Gastrocnemius medialis (tissue), 4 donors: ENCODE measurements around the gene GRID1. TPM values are rescaled to one million over a fixed set of nuclear protein-coding genes. Genes with fewer than 3 reads are reported as not detected.

Experiments used
- ATAC-seq, 2 donors: fragments of 150-250 bp; one replicate each; pipeline ENCODE4 v1.9.1; 2016
- DNase-seq, 2 donors: peaks; one replicate each; pipeline ENCODE4 v3.0.0-alpha.2; 2019
- H3K27ac ChIP-seq, 4 donors: fragments of 200-600 bp; sonication (generic); 1 replicate in 1 of 4; 2 replicates in 3 of 4; pipeline ENCODE4 v1.5.1; 2016 to 2018; ENCODE audit warnings: mild to moderate bottlenecking in 2 of 4, moderate library complexity in 1 of 4
- H3K27me3 ChIP-seq, 3 donors: fragments of 200-600 bp; sonication (generic) in 2 of 3; 1 replicate in 1 of 3; 2 replicates in 2 of 3; pipeline versions ENCODE4 v1.5.1 to v1.6.0; 2016 to 2019; ENCODE audit warnings: mild to moderate bottlenecking in 1 of 3, moderate library complexity in 1 of 3
- H3K36me3 ChIP-seq, 2 donors: fragments of 200-600 bp; sonication (generic) in 1 of 2; one replicate each; pipeline ENCODE4 v1.5.1; 2017 to 2018
- H3K4me1 ChIP-seq, 2 donors: fragments of 200-600 bp; sonication (generic) in 1 of 2; one replicate each; pipeline ENCODE4 v1.5.1; 2016 to 2017; ENCODE audit warnings: mild to moderate bottlenecking in 2 of 2
- H3K4me3 ChIP-seq, 4 donors: fragments of 200-600 bp; sonication (generic) in 3 of 4; 1 replicate in 1 of 4; 2 replicates in 3 of 4; pipeline ENCODE4 v1.5.1; 2016 to 2019; ENCODE audit warnings: mild to moderate bottlenecking in 2 of 4
- H3K9me3 ChIP-seq, 3 donors: fragments of 200-600 bp; sonication (generic) in 2 of 3; 1 replicate in 1 of 3; 2 replicates in 2 of 3; pipeline ENCODE4 v1.5.1; 2016 to 2019
- POLR2A ChIP-seq, 2 donors: fragments of 450-650 bp; IDR thresholded peaks; one replicate each; pipeline ENCODE4 v1.6.1; 2017; ENCODE audit warnings: antibody characterized with exemption in 2 of 2, mild to moderate bottlenecking in 2 of 2, moderate library complexity in 2 of 2
- in situ Hi-C, 4 donors: fragments of 200-750 bp; cut with MboI; loops; one replicate each; pipeline versions ENCODE4 v1.15.0 to v1.8.0; 2017; ENCODE audit warnings: low sequenced_read_pairs in 4 of 4
- intact Hi-C: fragments of 100-400 bp; cut with DNase I; formaldehyde crosslinking; loops from one replicate; pipeline ENCODE4 v1.15.1; 2023; ENCODE audit warnings: low total_unique reads
- total RNA-seq, 4 donors: library from RNA; depleted of rRNA; stranded (reverse); fragments of >200 nt; gene quantifications; one replicate each; pipeline versions ENCODE4 v1.1.0 to v1.2.3, GENCODE V29; 2016
- TF ChIP-seq, protein P1 (sequence below), 5 experiments: fragments of 450-650 bp in 3 of 5; fragments of 200-600 bp in 2 of 5; sonication (generic) in 2 of 5; IDR thresholded peaks in 4 of 5; conservative IDR thresholded peaks in 1 of 5; 1 replicate in 4 of 5; 2 replicates in 1 of 5; pipeline ENCODE4 v1.5.1; 2016 to 2019; ENCODE audit warnings: antibody characterized with exemption in 5 of 5, mild to moderate bottlenecking in 3 of 5, moderate library complexity in 3 of 5

The GRID1 gene
- total RNA-seq, 4 donors from 2014 or later, result 0.17 to 1.4 (median 0.79) TPM

- no peaks in the 10 kb centered on the region for H3K4me1 ChIP-seq
- intact Hi-C loops (no loop called here), in situ Hi-C loops (no loop called here)
- H3K27ac ChIP-seq, result no peak overlapping the region
- no peaks in the 10 kb centered on the region for H3K27me3 ChIP-seq
- ATAC-seq, result no peak
- H3K4me3 ChIP-seq, result no peak overlapping the region
- TF ChIP-seq, protein P1, sequence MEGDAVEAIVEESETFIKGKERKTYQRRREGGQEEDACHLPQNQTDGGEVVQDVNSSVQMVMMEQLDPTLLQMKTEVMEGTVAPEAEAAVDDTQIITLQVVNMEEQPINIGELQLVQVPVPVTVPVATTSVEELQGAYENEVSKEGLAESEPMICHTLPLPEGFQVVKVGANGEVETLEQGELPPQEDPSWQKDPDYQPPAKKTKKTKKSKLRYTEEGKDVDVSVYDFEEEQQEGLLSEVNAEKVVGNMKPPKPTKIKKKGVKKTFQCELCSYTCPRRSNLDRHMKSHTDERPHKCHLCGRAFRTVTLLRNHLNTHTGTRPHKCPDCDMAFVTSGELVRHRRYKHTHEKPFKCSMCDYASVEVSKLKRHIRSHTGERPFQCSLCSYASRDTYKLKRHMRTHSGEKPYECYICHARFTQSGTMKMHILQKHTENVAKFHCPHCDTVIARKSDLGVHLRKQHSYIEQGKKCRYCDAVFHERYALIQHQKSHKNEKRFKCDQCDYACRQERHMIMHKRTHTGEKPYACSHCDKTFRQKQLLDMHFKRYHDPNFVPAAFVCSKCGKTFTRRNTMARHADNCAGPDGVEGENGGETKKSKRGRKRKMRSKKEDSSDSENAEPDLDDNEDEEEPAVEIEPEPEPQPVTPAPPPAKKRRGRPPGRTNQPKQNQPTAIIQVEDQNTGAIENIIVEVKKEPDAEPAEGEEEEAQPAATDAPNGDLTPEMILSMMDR (IDR thresholded peaks at IDR 0.05 in 4 of 5, conservative IDR thresholded peaks at IDR 0.05 in 1 of 5), result no peak
- no peak for TF ChIP-seq POLR2A (IDR thresholded peaks at IDR 0.05)
- no peak for DNase-seq
- no peaks in the 10 kb centered on the region for H3K36me3 ChIP-seq
- no peaks in the 10 kb centered on the region for H3K9me3 ChIP-seq
Observed at GRCh38 chr10:85594239-85594638, 772.4 kb downstream of the GRID1 start.

DNA sequence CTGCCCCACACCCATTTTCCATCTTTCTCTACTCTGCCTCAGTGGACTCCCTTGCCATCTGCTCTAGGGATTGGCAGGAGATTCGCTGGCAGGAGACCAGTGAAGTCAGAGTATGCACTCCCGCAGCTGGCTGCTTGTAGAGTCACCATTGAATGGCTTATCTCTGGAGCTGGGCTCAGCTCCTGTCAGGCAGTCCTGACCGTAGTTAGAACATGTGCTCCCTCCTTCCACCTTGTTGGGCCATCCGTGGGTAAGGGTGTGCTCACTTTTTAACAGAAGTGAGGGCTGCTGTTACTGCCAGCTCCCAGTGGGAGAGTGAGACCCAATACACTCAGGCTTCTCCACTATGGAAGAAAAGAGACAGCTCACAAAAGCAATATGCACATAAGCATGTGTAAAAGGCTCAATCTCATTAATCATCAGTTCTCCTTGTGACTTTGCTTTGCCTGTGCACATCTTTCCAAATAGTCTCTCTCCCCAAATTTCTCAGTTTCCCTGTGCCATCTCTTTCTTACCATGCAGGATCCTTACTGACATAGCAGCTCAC is 773.3 kb downstream of the GRID1 start:
- Histone ChIP-seq H3K36me3 (no peaks in the 10 kb centered on the region), H3K27ac (no peak overlapping the region), H3K9me3 (no peaks in the 10 kb centered on the region), H3K4me1 (no peaks in the 10 kb centered on the region), H3K27me3 (no peaks in the 10 kb centered on the region), H3K4me3 (no peak overlapping the region)
- no peak for DNase-seq
- intact Hi-C loops (no loop called here), in situ Hi-C loops (no loop called here)
- TF ChIP-seq, protein P1 (IDR thresholded peaks at IDR 0.05 in 4 of 5, conservative IDR thresholded peaks at IDR 0.05 in 1 of 5), result no peak
- TF ChIP-seq POLR2A (IDR thresholded peaks at IDR 0.05), result no peak
- no peak for ATAC-seq

GRCh38 chr10:85581371-85581770 is 785.2 kb downstream of the GRID1 start:
- no peak overlapping the region for H3K27ac ChIP-seq
- no peak for ATAC-seq
- H3K9me3 ChIP-seq, result no peaks in the 10 kb centered on the region
- no peak for TF ChIP-seq POLR2A (IDR thresholded peaks at IDR 0.05)
- TF ChIP-seq, protein P1 (IDR thresholded peaks at IDR 0.05 in 4 of 5, conservative IDR thresholded peaks at IDR 0.05 in 1 of 5), result no peak
- H3K4me3 ChIP-seq, result no peak overlapping the region
- DNase-seq, result no peak
- no peaks in the 10 kb centered on the region for H3K36me3 ChIP-seq
- intact Hi-C loops (no loop called here), in situ Hi-C loops (no loop called here)
- H3K27me3 ChIP-seq, result no peaks in the 10 kb centered on the region
- no peaks in the 10 kb centered on the region for H3K4me1 ChIP-seq

- H3K4me3 ChIP-seq, result no peak overlapping the region
- no peak for DNase-seq
- H3K27ac ChIP-seq, result no peak overlapping the region
- TF ChIP-seq POLR2A (IDR thresholded peaks at IDR 0.05), result no peak
- TF ChIP-seq, protein P1 (IDR thresholded peaks at IDR 0.05 in 4 of 5, conservative IDR thresholded peaks at IDR 0.05 in 1 of 5), result no peak
- H3K4me1 ChIP-seq, result no peaks in the 10 kb centered on the region
- H3K27me3 ChIP-seq, result no peaks in the 10 kb centered on the region
- intact Hi-C loops, result no loop called here
- no peak for ATAC-seq
- in situ Hi-C loops, result no loop called here
- no peaks in the 10 kb centered on the region for H3K9me3 ChIP-seq
- H3K36me3 ChIP-seq, result no peaks in the 10 kb centered on the region
Observed at GRCh38 chr10:85580585-85580984, 786.0 kb downstream of the GRID1 start.

DNA sequence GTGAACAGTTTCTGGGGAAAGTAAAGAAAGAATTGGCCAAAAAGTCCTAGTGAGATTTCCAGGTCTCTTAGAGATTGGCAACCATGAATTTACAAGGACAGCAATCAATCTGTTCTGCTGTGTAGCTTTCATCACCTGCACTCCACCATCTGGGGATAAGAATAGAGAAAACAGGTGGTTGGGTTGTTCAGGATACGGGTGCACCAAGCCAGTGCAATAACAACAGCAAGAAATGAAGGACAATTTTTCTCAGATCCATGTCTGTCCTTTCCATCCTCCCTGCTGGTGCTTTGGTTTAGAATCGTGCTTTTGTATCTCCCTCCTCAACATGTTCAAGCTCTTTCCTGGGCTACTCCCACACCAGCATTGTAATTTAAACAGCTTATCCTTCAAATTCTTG is 787.7 kb downstream of the GRID1 start:
- H3K27ac ChIP-seq, result no peak overlapping the region
- intact Hi-C loops, result no loop called here
- ATAC-seq (no peak), DNase-seq (no peak)
- H3K9me3 ChIP-seq, result no peaks in the 10 kb centered on the region
- H3K4me3 ChIP-seq, result no peak overlapping the region
- no peaks in the 10 kb centered on the region for H3K4me1 ChIP-seq
- in situ Hi-C loops, result no loop called here
- no peaks in the 10 kb centered on the region for H3K36me3 ChIP-seq
- H3K27me3 ChIP-seq, result no peaks in the 10 kb centered on the region
- TF ChIP-seq, protein P1 (IDR thresholded peaks at IDR 0.05 in 4 of 5, conservative IDR thresholded peaks at IDR 0.05 in 1 of 5), result no peak
- no peak for TF ChIP-seq POLR2A (IDR thresholded peaks at IDR 0.05)
